Activated naive CD8-positive, alpha-beta T cell treated with anti-CD3 and anti-CD28 coated beads for 36 hours (primary cell): Measurements from ENCODE around the gene TDRD12. TPM values are rescaled to one million over a fixed set of nuclear protein-coding genes. Genes with fewer than 3 reads are reported as not detected.

Experiments used
- DNase-seq: peaks from one replicate; pipeline ENCODE4 v3.0.0; 2021
- H3K27ac Mint-ChIP-seq: one replicate; pipeline ENCODE4 v1.8.0; 2022; ENCODE audit warnings: mild to moderate bottlenecking, moderate library complexity, mixed read lengths
- H3K27me3 Mint-ChIP-seq: one replicate; pipeline ENCODE4 v1.8.0; 2022; ENCODE audit warnings: mild to moderate bottlenecking, mixed read lengths
- H3K36me3 Mint-ChIP-seq: one replicate; pipeline ENCODE4 v1.8.0; 2021; ENCODE audit warnings: mild to moderate bottlenecking, mixed read lengths
- H3K4me1 Mint-ChIP-seq: one replicate; pipeline ENCODE4 v1.8.0; 2021; ENCODE audit warnings: mixed read lengths
- H3K4me3 Mint-ChIP-seq: one replicate; pipeline ENCODE4 v1.8.0; 2022; ENCODE audit warnings: mild to moderate bottlenecking, moderate library complexity, mixed read lengths
- H3K9me3 Mint-ChIP-seq: one replicate; pipeline ENCODE4 v1.8.0; 2022; ENCODE audit warnings: mixed read lengths
- total RNA-seq, 2 experiments: library from RNA; stranded (reverse); gene quantifications; one replicate each; pipeline ENCODE4 v1.2.3, GENCODE V29; 2021

Gene TDRD12
- total RNA-seq, result under 1 TPM in 1 of 2 experiments, not detected in 1; 0.06 TPM

GRCh38 chr19:32719611-32720059, at the start of gene TDRD12:
Gene TDRD12 (plus strand): TSS chr19:32719767. CDS start chr19:32720073, 306 bp downstream.
- Mint-ChIP-seq H3K36me3 (peaks cover 7% of the 10 kb centered on the region), H3K9me3 (no peaks in the 10 kb centered on the region), H3K4me3 (no peak within 1 kb of the TSS), H3K27ac (no peak within 1 kb of the TSS), H3K4me1 (no peaks in the 10 kb centered on the region), H3K27me3 (no peaks in the 10 kb centered on the region)
- DNase-seq, result no peak

- Mint-ChIP-seq H3K27ac (no peak overlapping the region), H3K4me3 (no peak overlapping the region), H3K27me3 (peaks cover 3% of the 10 kb centered on the region), H3K36me3 (peaks cover 2% of the 10 kb centered on the region), H3K9me3 (no peaks in the 10 kb centered on the region), H3K4me1 (peaks cover 26% of the 10 kb centered on the region)
- DNase-seq, result no peak
These were observed 47.5 kb upstream of the TDRD12 start for GRCh38 chr19:32671883-32672593.

GRCh38 chr19:32672841-32673240, 46.7 kb upstream of the TDRD12 start:
- H3K27ac Mint-ChIP-seq, result no peak overlapping the region
- no peak for DNase-seq
- peaks cover 30% of the 10 kb centered on the region for H3K4me1 Mint-ChIP-seq
- H3K4me3 Mint-ChIP-seq, result no peak overlapping the region
- H3K9me3 Mint-ChIP-seq, result no peaks in the 10 kb centered on the region
- peaks cover 2% of the 10 kb centered on the region for H3K36me3 Mint-ChIP-seq
- H3K27me3 Mint-ChIP-seq, result peaks cover 11% of the 10 kb centered on the region

GRCh38 chr19:32673573-32673972, 46.0 kb upstream of the TDRD12 start:
- H3K36me3 Mint-ChIP-seq, result peaks cover 2% of the 10 kb centered on the region
- no peaks in the 10 kb centered on the region for H3K9me3 Mint-ChIP-seq
- DNase-seq, result no peak
- H3K4me1 Mint-ChIP-seq, result peaks cover 30% of the 10 kb centered on the region
- peak overlapping the region; percentile 93 for H3K4me3 Mint-ChIP-seq
- H3K27me3 Mint-ChIP-seq, result peaks cover 18% of the 10 kb centered on the region
- no peak overlapping the region for H3K27ac Mint-ChIP-seq

- no peak for DNase-seq
These were observed 45.2 kb upstream of the TDRD12 start for GRCh38 chr19:32674153-32674930.

GRCh38 chr19:32674931-32675719, 44.4 kb upstream of the TDRD12 start, which contains the start of gene ANKRD27:
Gene ANKRD27 (minus strand): TSS chr19:32675180. CDS start chr19:32659015, 16,165 bp downstream.
- Mint-ChIP-seq H3K36me3 (peaks cover 2% of the 10 kb centered on the region), H3K9me3 (no peaks in the 10 kb centered on the region), H3K4me3 (peak within 1 kb of the TSS; percentile 93), H3K4me1 (peaks cover 26% of the 10 kb centered on the region), H3K27me3 (peaks cover 25% of the 10 kb centered on the region), H3K27ac (peak within 1 kb of the TSS; percentile 81)
- DNase-seq, result peak; percentile 99

More at GRCh38 chr19:32674153-32674930, 45.2 kb upstream of the TDRD12 start:
- Mint-ChIP-seq H3K27me3 (peaks cover 22% of the 10 kb centered on the region), H3K36me3 (peaks cover 2% of the 10 kb centered on the region), H3K4me1 (peaks cover 30% of the 10 kb centered on the region), H3K9me3 (no peaks in the 10 kb centered on the region), H3K27ac (peak overlapping the region; percentile 81), H3K4me3 (peak overlapping the region; percentile 93)

GRCh38 chr19:32675720-32676185, 43.8 kb upstream of the TDRD12 start, which contains the start of gene RGS9BP:
Gene RGS9BP (plus strand): TSS chr19:32675848. CDS start chr19:32676264, 416 bp downstream.
- Mint-ChIP-seq H3K36me3 (peaks cover 2% of the 10 kb centered on the region), H3K4me1 (peaks cover 23% of the 10 kb centered on the region), H3K4me3 (peak within 1 kb of the TSS; percentile 73), H3K27ac (peak within 1 kb of the TSS; percentile 29), H3K9me3 (no peaks in the 10 kb centered on the region), H3K27me3 (peaks cover 25% of the 10 kb centered on the region)
- peak; percentile 62 for DNase-seq

- H3K36me3 Mint-ChIP-seq, result peaks cover 2% of the 10 kb centered on the region
- H3K4me3 Mint-ChIP-seq, result peak overlapping the region; percentile 73
- peaks cover 23% of the 10 kb centered on the region for H3K4me1 Mint-ChIP-seq
- H3K9me3 Mint-ChIP-seq, result no peaks in the 10 kb centered on the region
- peak; percentile 23 for DNase-seq
- no peak overlapping the region for H3K27ac Mint-ChIP-seq
- H3K27me3 Mint-ChIP-seq, result peaks cover 25% of the 10 kb centered on the region
These were observed 43.2 kb upstream of the TDRD12 start for GRCh38 chr19:32676186-32676894.

GRCh38 chr19:32676895-32677359, 42.6 kb upstream of the TDRD12 start:
- Mint-ChIP-seq H3K36me3 (peaks cover 2% of the 10 kb centered on the region), H3K27ac (no peak overlapping the region), H3K9me3 (no peaks in the 10 kb centered on the region), H3K27me3 (peaks cover 25% of the 10 kb centered on the region), H3K4me1 (peaks cover 20% of the 10 kb centered on the region), H3K4me3 (no peak overlapping the region)
- DNase-seq, result no peak

- Mint-ChIP-seq H3K4me1 (peaks cover 16% of the 10 kb centered on the region), H3K27ac (no peak overlapping the region), H3K9me3 (no peaks in the 10 kb centered on the region), H3K36me3 (peaks cover 2% of the 10 kb centered on the region), H3K27me3 (peaks cover 28% of the 10 kb centered on the region), H3K4me3 (no peak overlapping the region)
- no peak for DNase-seq
These were observed 41.9 kb upstream of the TDRD12 start for GRCh38 chr19:32677657-32678056.

- no peak for DNase-seq
- no peak overlapping the region for H3K4me3 Mint-ChIP-seq
- no peak overlapping the region for H3K27ac Mint-ChIP-seq
- H3K36me3 Mint-ChIP-seq, result peaks cover 3% of the 10 kb centered on the region
- H3K27me3 Mint-ChIP-seq, result peaks cover 28% of the 10 kb centered on the region
- H3K9me3 Mint-ChIP-seq, result no peaks in the 10 kb centered on the region
- H3K4me1 Mint-ChIP-seq, result peaks cover 3% of the 10 kb centered on the region
These were observed 38.6 kb upstream of the TDRD12 start for GRCh38 chr19:32680986-32681385.

- H3K27me3 Mint-ChIP-seq, result peaks cover 23% of the 10 kb centered on the region
- no peak overlapping the region for H3K4me3 Mint-ChIP-seq
- no peak overlapping the region for H3K27ac Mint-ChIP-seq
- peaks cover 6% of the 10 kb centered on the region for H3K36me3 Mint-ChIP-seq
- no peaks in the 10 kb centered on the region for H3K9me3 Mint-ChIP-seq
- no peak for DNase-seq
- peaks cover 2% of the 10 kb centered on the region for H3K4me1 Mint-ChIP-seq
These were observed 37.2 kb upstream of the TDRD12 start for GRCh38 chr19:32682317-32682716.

GRCh38 chr19:32686847-32687475, 32.6 kb upstream of the TDRD12 start:
- no peak overlapping the region for H3K4me3 Mint-ChIP-seq
- no peak for DNase-seq
- peaks cover 21% of the 10 kb centered on the region for H3K36me3 Mint-ChIP-seq

More at GRCh38 chr19:32686847-32687475, 32.6 kb upstream of the TDRD12 start:
- H3K9me3 Mint-ChIP-seq, result peaks cover 1% of the 10 kb centered on the region
- peaks cover 13% of the 10 kb centered on the region for H3K4me1 Mint-ChIP-seq
- H3K27ac Mint-ChIP-seq, result no peak overlapping the region
- peaks cover 4% of the 10 kb centered on the region for H3K27me3 Mint-ChIP-seq
